Coronary artery (tissue), 2 donors: Measurements from ENCODE around the gene FIGNL1.

ENCODE experiments used
- DNase-seq: peaks from one replicate; pipeline ENCODE4 v3.0.0-alpha.2; 2017; ENCODE audit warnings: low spot score
- H3K27ac ChIP-seq, 2 donors: fragments of 200-600 bp; sonication (generic); one replicate each; pipeline ENCODE4 v1.5.1; 2016 to 2019
- H3K4me3 ChIP-seq: fragments of 200-600 bp; sonication (generic); 2 replicates; pipeline ENCODE4 v1.5.1; 2016; ENCODE audit warnings: mild to moderate bottlenecking, moderate library complexity
- TF ChIP-seq, protein P1 (sequence below): fragments of 200-600 bp; sonication (generic); IDR thresholded peaks from one replicate; pipeline ENCODE4 v1.5.1; 2019; ENCODE audit warnings: antibody characterized with exemption

The FIGNL1 gene

DNA sequence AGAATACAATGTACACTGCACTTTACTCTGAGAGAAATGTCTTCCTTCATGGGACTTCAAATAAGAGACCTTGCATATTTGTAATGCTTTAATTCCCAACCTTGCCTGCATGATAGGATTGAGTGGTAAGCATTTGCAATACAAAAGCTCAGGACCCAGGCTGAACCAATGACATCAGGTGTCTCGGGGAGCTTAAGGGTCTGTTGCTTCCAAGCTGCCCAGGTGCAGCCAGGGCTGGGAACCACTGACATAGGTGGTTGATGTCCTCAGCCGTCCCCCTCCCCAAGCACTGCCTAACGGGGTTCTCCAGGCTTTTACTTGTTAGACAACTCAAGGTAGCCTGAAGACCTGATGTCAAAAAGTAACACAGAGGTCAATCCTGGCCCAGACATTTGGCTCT is 29.1 kb downstream of the FIGNL1 start:
- H3K27ac ChIP-seq = no peak overlapping the region
- H3K4me3 ChIP-seq = no peak overlapping the region
- TF ChIP-seq, protein P1, sequence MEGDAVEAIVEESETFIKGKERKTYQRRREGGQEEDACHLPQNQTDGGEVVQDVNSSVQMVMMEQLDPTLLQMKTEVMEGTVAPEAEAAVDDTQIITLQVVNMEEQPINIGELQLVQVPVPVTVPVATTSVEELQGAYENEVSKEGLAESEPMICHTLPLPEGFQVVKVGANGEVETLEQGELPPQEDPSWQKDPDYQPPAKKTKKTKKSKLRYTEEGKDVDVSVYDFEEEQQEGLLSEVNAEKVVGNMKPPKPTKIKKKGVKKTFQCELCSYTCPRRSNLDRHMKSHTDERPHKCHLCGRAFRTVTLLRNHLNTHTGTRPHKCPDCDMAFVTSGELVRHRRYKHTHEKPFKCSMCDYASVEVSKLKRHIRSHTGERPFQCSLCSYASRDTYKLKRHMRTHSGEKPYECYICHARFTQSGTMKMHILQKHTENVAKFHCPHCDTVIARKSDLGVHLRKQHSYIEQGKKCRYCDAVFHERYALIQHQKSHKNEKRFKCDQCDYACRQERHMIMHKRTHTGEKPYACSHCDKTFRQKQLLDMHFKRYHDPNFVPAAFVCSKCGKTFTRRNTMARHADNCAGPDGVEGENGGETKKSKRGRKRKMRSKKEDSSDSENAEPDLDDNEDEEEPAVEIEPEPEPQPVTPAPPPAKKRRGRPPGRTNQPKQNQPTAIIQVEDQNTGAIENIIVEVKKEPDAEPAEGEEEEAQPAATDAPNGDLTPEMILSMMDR = no peak
- DNase-seq = no peak

GRCh38 chr7:50418526-50419290 is 31.4 kb downstream of the FIGNL1 start:
- no peak for DNase-seq
- no peak overlapping the region for H3K4me3 ChIP-seq
- H3K27ac ChIP-seq = no peak overlapping the region
- TF ChIP-seq, protein P1 = no peak

GRCh38 chr7:50418086-50418515 is 32.0 kb downstream of the FIGNL1 start:
- TF ChIP-seq, protein P1 = peak; percentile 43
- H3K27ac ChIP-seq = no peak overlapping the region
- H3K4me3 ChIP-seq = no peak overlapping the region
- no peak for DNase-seq

DNA sequence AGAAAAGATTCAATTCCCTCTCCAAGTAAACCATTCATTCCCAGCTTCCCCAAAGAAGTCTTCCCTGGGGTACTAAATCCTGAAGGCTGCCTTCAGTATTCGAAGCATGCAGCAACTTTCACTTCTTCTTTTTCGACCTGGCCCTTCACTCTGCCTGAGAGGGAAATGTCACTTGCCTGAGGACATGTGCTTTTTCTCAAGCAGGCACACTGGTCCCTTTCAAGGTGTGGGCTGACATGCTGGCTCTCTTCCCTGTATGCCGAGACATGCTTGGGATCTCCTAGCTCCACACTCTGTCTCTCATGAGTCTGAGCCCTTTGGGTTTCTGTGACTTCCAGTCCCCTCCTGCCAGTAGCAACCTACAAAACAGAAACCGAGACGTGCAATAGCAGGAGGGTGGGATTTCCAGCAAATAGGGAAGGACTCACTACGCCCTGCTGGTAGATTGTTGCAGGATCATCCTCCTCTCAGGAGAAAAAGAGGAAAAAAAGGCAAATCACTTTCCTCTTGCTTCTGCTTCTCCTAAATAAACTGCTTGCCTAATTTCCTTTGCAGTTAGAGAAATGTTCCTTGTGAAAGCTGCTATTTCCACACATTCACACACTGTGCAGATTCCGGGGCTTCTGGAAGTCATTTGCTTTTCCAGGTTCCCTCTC is 33.5 kb downstream of the FIGNL1 start:
- peak overlapping the region in 1 of 2 donors; percentile 22 for H3K27ac ChIP-seq
- TF ChIP-seq, protein P1 = no peak
- H3K4me3 ChIP-seq = no peak overlapping the region
- DNase-seq = no peak

DNA sequence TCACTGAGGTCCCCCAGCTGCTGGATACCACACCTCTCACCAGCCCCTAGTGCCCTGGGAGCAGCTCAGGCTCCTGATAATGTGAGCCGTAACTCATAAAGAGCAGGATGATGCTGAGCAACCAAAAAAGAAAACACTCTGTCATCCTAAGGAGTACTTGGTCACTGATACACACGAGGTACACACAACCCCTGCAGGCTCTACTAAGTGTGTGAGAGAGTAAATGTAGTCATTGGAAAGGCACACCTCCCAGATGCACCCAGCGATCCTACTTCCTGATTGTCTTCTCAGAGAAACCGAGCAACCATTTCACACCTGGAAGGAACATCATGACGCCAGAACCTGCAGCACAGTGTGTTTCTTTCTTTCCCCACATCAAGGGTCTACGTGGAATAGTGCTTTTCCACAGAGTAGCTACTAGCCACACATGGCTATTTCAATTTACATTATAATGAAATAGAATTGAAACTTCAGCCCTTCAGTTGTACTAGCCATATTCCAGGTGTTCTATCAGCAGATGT is 34.2 kb downstream of the FIGNL1 start:
- H3K4me3 ChIP-seq = no peak overlapping the region
- TF ChIP-seq, protein P1 = no peak
- H3K27ac ChIP-seq = peak overlapping the region in 1 of 2 donors; percentile 22
- DNase-seq = no peak

GRCh38 chr7:50413561-50413960 is 36.6 kb downstream of the FIGNL1 start:
- Histone ChIP-seq H3K4me3 (no peak overlapping the region), H3K27ac (no peak overlapping the region)
- DNase-seq = no peak
- TF ChIP-seq, protein P1 = no peak
